ENCODE measurements around the gene ZNF117. TPM values are rescaled to one million over a fixed set of nuclear protein-coding genes. Genes with fewer than 3 reads are reported as not detected.
"Not testable (repeated sequence)": the region's sequence is repeated elsewhere in the genome, so short reads cannot be mapped to it uniquely, and the experiment has no call there.

ZNF117 gene
- 38.3 to 42.5 TPM (median 42.3 TPM) in 3 replicates for total RNA-seq

DNA sequence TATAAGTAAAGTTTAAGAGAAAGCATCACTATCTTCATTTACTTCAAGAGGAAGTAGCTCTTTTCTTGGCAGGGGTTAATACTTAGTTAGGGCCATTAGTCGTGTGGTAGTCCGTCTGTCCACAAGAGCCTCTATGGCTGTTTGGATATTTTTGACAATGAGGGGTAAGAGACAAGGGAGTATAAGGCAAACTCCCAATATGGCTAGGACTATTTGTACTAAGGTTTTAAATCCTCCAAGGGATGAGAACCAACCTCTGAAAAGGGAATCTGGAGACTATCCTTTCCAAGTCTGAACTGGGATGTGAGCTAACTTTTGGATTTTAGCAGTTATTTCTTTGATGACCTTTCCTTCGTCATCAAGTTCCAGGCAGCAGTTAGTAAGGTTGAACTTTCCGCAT lies at the start of gene ZNF117:
Gene ZNF117, minus strand, starts transcription at position 101 of the 400 bp plus-strand sequence.
- Mint-ChIP-seq H3K4me3 (no peak within 1 kb of the TSS), H3K4me1 (no peaks in the 10 kb centered on the region), H3K9me3 (peaks cover 85% of the 10 kb centered on the region), H3K27ac (no peak within 1 kb of the TSS), H3K36me3 (peaks cover 89% of the 10 kb centered on the region), H3K27me3 (ENCODE audit: low read depth) (no peaks in the 10 kb centered on the region)
- TF ChIP-seq, protein P1, sequence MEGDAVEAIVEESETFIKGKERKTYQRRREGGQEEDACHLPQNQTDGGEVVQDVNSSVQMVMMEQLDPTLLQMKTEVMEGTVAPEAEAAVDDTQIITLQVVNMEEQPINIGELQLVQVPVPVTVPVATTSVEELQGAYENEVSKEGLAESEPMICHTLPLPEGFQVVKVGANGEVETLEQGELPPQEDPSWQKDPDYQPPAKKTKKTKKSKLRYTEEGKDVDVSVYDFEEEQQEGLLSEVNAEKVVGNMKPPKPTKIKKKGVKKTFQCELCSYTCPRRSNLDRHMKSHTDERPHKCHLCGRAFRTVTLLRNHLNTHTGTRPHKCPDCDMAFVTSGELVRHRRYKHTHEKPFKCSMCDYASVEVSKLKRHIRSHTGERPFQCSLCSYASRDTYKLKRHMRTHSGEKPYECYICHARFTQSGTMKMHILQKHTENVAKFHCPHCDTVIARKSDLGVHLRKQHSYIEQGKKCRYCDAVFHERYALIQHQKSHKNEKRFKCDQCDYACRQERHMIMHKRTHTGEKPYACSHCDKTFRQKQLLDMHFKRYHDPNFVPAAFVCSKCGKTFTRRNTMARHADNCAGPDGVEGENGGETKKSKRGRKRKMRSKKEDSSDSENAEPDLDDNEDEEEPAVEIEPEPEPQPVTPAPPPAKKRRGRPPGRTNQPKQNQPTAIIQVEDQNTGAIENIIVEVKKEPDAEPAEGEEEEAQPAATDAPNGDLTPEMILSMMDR (IDR thresholded peaks at IDR 0.05; ENCODE audit: unreplicated experiment), result no peak
- no peak for DNase-seq (ENCODE audit: low spot score in 2 of 2, unreplicated experiment in 2 of 2)

DNA sequence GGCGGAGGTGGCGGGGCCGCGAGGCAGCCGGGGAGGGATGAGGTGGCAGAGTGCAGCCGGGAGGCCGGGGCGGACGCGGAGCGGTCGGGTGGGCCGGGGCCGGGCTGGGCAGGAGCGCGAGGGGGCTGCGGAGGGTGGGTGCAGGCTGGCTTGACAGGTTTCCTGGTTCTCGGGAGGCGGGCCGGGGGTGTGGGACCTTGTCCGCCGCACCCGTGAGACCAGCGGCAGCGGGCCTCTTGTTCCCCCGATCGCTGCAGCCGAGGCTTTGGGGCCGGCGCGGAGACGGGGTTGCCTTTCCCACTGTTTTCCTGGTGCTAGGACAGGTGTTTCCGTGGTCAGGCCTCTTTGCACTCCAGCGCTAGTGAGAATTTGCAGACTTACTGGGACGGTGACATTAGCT lies 47.9 kb upstream of the ZNF117 start:
- Mint-ChIP-seq H3K27ac (peak overlapping the region; percentile 97), H3K4me1 (peaks cover 13% of the 10 kb centered on the region), H3K4me3 (peak overlapping the region; percentile 89)
- peak; percentile 18 to 55 for DNase-seq (ENCODE audit: low spot score in 2 of 2, unreplicated experiment in 2 of 2)
- H3K36me3 Mint-ChIP-seq; H3K27me3 Mint-ChIP-seq (ENCODE audit: low read depth); H3K9me3 Mint-ChIP-seq: not testable (repeated sequence)

DNA sequence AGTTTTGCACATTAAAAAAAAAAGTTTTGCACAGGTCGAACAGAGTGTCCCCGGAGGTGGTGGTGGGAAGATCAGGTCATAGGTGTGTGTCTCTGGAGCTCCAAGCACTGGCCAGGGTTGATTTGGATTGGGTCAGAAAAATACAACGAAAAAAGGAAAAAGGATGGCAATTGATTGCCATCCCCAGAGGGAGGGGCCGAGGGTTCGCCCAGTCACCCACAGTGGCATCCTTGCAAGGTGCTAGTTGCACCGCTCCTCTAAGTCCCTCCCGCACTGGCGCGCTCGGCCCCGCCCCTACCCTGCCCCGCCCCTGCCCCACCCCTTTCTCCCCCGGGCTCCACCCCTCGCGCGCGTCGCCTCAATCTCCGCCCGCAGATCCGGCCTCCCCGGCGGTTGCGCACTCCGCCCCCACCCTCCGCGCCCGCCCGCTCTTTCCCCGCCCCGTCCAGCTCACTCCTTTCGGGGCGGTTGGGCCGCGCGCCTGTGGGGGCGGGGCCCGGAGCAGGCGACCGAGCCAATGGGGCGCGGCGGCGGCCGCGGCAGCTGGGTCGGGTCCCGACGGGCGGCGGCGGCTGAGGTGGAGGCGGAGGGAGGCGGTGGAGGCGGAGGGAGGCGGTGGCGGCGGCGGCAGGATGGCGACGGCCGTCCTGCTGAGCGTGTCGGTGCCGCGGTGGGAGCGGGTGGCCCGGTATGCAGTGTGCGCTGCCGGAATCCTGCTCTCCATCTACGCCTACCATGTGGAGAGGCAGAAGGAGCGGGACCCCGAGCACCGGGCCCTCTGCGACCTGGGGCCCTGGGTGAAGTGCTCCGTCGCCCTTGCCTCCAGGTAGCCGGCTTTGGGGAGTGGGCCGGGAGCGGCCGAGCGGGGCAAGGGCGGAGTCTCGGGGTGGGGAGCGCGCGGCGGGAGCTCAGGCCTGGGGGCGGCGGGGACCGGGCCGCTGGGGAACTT lies 47.2 kb upstream of the ZNF117 start:
- TF ChIP-seq, protein P1 (IDR thresholded peaks at IDR 0.05; ENCODE audit: unreplicated experiment), result peak; percentile 19
- peak; percentile 89 to 90 for DNase-seq (ENCODE audit: low spot score in 2 of 2, unreplicated experiment in 2 of 2)
- Mint-ChIP-seq H3K4me3 (peak overlapping the region; percentile 76), H3K27me3 (ENCODE audit: low read depth) (no peaks in the 10 kb centered on the region), H3K4me1 (peaks cover 13% of the 10 kb centered on the region), H3K9me3 (no peaks in the 10 kb centered on the region), H3K36me3 (no peaks in the 10 kb centered on the region), H3K27ac (peak overlapping the region; percentile 85)

DNA sequence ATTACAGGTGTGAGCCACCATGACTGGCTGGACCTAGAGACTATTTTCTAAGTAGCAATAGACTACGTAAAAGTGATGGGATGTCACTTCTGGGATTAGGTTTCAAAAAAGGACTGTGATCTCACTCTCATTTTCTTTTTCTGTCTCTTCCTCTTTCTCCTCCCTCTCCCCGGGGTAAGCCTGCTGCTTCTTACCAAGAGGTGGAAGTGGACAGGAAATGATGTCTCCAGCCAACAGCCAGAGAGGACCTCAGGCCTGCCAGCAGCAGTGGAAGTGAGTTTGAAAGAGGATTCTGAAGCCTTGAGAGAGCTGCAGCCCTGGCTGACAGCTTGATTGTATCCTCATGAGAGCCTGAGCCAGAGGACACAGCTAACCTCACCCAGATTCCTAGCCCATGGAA lies 45.7 kb upstream of the ZNF117 start:
- DNase-seq (ENCODE audit: low spot score in 2 of 2, unreplicated experiment in 2 of 2); H3K27me3 Mint-ChIP-seq (ENCODE audit: low read depth); H3K9me3 Mint-ChIP-seq; H3K27ac Mint-ChIP-seq; H3K4me3 Mint-ChIP-seq; H3K36me3 Mint-ChIP-seq: not testable (repeated sequence)
- peaks cover 13% of the 10 kb centered on the region for H3K4me1 Mint-ChIP-seq

DNA sequence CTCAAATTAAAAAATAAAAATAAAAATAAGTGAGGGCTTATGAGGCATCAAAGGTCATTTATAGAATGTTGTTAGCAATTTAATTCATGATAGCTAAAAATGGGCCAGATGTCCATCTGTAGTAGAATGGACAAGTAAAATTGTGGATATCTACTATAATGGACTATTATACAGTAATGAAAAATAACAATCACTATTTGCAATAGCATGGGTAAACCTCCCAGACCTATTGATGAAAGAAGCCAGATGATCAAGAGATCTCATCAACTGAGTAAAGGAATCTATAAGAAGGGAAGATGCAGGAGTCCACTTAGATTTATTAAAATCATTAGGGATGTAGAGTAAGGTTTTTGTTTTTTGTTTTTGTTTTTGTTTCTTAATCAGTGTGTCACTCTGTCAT lies 44.6 kb upstream of the ZNF117 start:
- not testable (repeated sequence) for H3K9me3 Mint-ChIP-seq; H3K36me3 Mint-ChIP-seq; H3K27me3 Mint-ChIP-seq (ENCODE audit: low read depth); DNase-seq (ENCODE audit: low spot score in 2 of 2, unreplicated experiment in 2 of 2); H3K27ac Mint-ChIP-seq; H3K4me3 Mint-ChIP-seq
- H3K4me1 Mint-ChIP-seq, result peaks cover 13% of the 10 kb centered on the region

DNA sequence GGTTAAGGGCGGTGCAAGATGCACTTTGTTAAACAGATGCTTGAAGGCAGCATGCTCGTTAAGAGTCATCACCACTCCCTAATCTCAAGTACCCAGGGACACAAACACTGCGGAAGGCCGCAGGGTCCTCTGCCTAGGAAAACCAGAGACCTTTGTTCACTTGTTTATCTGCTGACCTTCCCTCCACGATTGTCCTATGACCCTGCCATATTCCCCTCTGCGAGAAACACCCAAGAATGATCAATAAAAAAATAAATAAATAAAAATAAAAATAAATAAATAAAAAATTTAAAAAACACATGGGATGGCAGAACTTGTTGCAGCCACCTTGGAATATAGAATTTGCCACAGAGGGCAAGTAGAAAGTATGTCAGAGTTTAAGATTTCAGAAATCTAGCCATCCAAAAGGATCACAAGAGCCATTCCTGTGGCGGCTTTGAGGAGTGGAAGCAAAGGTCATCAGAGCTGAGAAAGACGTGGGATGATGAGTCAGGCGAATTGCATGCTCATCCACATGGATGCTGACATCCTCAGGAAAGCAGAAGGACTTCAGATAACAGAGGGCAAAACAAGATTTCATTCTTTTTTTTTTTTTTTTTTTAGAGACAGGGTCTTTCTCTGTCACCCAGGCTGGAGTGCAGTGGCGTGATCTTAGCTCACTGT lies 43.4 kb upstream of the ZNF117 start:
- H3K36me3 Mint-ChIP-seq; DNase-seq (ENCODE audit: low spot score in 2 of 2, unreplicated experiment in 2 of 2); H3K27me3 Mint-ChIP-seq (ENCODE audit: low read depth); H3K27ac Mint-ChIP-seq; H3K9me3 Mint-ChIP-seq; H3K4me1 Mint-ChIP-seq; H3K4me3 Mint-ChIP-seq: not testable (repeated sequence)

DNA sequence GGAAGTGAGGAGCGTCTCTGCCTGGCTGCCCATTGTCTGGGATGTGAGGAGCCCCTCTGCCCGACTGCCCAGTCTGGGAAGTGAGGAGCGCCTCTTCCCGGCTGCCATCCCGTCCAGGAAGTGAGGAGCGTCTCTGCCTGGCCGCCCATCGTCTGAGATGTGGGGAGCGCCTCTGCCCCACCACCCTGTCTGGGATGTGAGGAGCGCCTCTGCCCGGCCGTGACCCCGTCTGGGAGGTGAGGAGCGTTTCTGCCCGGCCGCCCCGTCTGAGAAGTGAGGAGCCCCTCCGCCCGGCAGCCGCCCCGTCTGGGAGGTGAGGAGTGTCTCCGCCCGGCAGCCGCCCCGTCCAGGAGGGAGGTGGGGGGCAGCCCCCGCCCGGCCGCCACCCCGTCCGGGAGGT lies 42.6 kb upstream of the ZNF117 start:
- DNase-seq (ENCODE audit: low spot score in 2 of 2, unreplicated experiment in 2 of 2); H3K9me3 Mint-ChIP-seq; H3K27me3 Mint-ChIP-seq (ENCODE audit: low read depth); H3K36me3 Mint-ChIP-seq; H3K4me1 Mint-ChIP-seq; H3K27ac Mint-ChIP-seq; H3K4me3 Mint-ChIP-seq: not testable (repeated sequence)

DNA sequence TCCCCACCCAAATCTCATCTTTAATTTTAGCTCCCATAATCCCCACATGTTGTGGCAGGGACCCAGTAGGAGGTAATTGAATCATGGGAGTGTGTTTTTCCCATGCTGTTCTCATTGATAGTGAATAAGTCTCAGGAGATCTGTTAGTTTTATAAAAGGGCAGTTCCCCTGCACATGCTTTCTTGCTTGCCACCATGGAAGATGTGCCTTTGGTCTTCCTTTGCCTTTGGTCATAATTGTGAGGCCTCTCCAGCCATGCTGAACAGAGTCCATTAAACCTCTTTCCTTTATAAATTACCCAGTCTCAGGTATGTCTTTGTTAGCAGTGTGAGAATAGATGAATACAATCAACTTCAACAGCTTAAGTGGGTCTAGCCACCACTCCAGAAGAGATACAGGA lies 34.2 kb upstream of the ZNF117 start:
- H3K4me1 Mint-ChIP-seq, H3K27ac Mint-ChIP-seq: not testable (repeated sequence)

DNA sequence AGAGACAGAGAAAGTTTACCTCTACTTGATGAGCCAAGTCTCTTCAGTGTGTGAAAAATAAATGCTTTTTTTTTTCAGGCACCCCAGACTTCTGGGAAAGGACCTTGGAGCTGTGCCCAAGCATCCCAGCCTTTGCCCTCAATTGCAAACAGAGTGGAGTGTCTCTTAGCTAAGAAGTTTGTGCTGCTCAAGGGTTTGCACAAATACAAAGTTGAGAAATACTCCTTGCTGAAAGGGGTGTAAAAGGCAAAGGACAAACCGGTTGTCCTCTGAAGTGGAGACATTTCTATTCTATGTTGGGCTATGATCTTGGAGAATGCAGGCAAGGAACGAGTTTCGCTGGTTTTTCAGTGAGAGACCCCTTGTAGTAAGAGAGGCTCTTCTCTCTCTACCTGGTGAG lies 30.1 kb upstream of the ZNF117 start:
- not testable (repeated sequence) for H3K4me1 Mint-ChIP-seq; H3K9me3 Mint-ChIP-seq; H3K4me3 Mint-ChIP-seq; H3K27ac Mint-ChIP-seq; H3K27me3 Mint-ChIP-seq (ENCODE audit: low read depth); DNase-seq (ENCODE audit: low spot score in 2 of 2, unreplicated experiment in 2 of 2); H3K36me3 Mint-ChIP-seq

More for the DNA sequence above, 34.2 kb upstream of the ZNF117 start:
- H3K27me3 Mint-ChIP-seq (ENCODE audit: low read depth); H3K36me3 Mint-ChIP-seq; H3K4me3 Mint-ChIP-seq; DNase-seq (ENCODE audit: low spot score in 2 of 2, unreplicated experiment in 2 of 2): not testable (repeated sequence)
- peaks cover 10% of the 10 kb centered on the region for H3K9me3 Mint-ChIP-seq

DNA sequence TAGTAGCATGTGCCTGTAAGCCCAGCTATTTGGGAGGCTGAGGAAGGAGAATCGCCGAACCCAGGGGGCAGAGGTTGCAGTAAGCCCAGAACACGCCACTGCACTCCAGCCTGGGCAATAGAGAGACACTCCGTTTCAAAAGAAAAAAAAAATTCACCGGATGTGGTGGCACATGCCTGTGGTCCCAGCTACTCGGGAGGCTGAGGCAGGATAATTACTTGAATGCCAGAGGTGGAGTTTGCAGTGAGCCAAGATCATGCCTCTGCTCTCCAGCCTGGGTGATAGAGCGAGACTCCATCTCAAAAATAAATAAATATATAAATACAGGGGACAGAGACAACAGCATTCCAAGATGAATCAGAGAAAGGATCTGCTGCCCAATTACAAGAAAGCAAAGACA lies 19.0 kb upstream of the ZNF117 start:
- not testable (repeated sequence) for H3K9me3 Mint-ChIP-seq; H3K27ac Mint-ChIP-seq; H3K27me3 Mint-ChIP-seq (ENCODE audit: low read depth); H3K36me3 Mint-ChIP-seq; H3K4me3 Mint-ChIP-seq; DNase-seq (ENCODE audit: low spot score in 2 of 2, unreplicated experiment in 2 of 2)
- peaks cover 17% of the 10 kb centered on the region for H3K4me1 Mint-ChIP-seq

DNA sequence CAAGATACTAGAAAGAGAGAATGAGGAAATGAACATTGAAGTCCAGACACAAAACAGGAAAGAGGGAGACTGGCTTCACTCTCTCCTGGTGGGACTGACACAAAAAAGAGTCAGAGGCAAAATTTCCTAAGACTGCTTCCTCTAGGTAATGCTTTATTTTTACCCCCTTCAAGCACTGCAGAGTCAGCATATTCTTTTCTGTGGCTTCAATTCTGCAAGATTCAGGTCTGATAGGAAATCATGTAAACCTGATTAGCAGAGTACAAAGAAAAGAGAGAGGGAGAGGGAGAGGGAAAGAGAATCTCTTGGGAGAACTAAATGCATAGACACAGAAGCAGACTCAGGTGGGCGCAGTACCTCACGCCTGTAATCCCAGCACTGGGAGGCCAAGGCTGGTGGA lies 18.6 kb upstream of the ZNF117 start:
- not testable (repeated sequence) for H3K27ac Mint-ChIP-seq; DNase-seq (ENCODE audit: low spot score in 2 of 2, unreplicated experiment in 2 of 2); H3K9me3 Mint-ChIP-seq; H3K27me3 Mint-ChIP-seq (ENCODE audit: low read depth); H3K4me3 Mint-ChIP-seq; H3K36me3 Mint-ChIP-seq
- H3K4me1 Mint-ChIP-seq, result peaks cover 19% of the 10 kb centered on the region

DNA sequence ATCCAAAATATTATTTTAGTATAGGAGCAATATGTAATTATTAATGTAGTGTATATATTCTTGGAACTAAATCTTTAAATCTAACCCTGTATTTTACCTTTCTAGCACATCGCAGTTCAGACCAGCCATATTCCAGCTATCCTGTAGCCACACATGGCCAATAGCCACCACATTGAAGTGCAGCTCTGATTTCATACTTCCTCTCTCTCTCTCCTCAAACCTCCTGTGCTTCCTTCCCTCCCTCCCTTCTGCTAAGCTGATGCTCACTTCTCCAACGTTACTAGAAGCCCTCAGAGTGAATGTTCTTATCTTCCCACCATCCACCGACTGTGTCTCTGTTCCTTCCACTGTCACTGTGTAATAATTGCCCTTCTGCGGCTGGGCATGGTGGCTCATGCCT lies 16.2 kb upstream of the ZNF117 start:
- Mint-ChIP-seq H3K9me3 (peaks cover 20% of the 10 kb centered on the region), H3K4me3 (peak overlapping the region; percentile 97), H3K27ac (peak overlapping the region; percentile 100)

More for the DNA sequence above, 16.2 kb upstream of the ZNF117 start:
- DNase-seq (ENCODE audit: low spot score in 2 of 2, unreplicated experiment in 2 of 2); H3K27me3 Mint-ChIP-seq (ENCODE audit: low read depth): not testable (repeated sequence)
- Mint-ChIP-seq H3K4me1 (peaks cover 19% of the 10 kb centered on the region), H3K36me3 (peaks cover 27% of the 10 kb centered on the region)

Data from mesothelial cell of epicardium (in vitro differentiated cells).